Tibial artery (tissue), 4 donors: ENCODE measurements around the gene NAT9.

Experiments
- DNase-seq, 2 donors: peaks; one replicate each; pipeline ENCODE4 v3.0.0-alpha.2; 2019
- H3K27ac ChIP-seq, 2 donors: fragments of 200-600 bp; sonication (generic) in 1 of 2; 1 replicate in 1 of 2; 2 replicates in 1 of 2; pipeline ENCODE4 v1.5.1; 2018 to 2019; ENCODE audit warnings: mild to moderate bottlenecking in 1 of 2
- H3K27me3 ChIP-seq, 2 donors: fragments of 200-600 bp; sonication (generic) in 1 of 2; one replicate each; pipeline versions ENCODE4 v1.5.1 to v1.6.0; 2016 to 2019
- H3K36me3 ChIP-seq, 3 donors: fragments of 200-600 bp; sonication (generic) in 2 of 3; one replicate each; pipeline ENCODE4 v1.5.1; 2016 to 2019; ENCODE audit warnings: mild to moderate bottlenecking in 2 of 3
- H3K4me1 ChIP-seq, 4 donors: fragments of 200-600 bp; sonication (generic) in 2 of 4; 1 replicate in 3 of 4; 2 replicates in 1 of 4; pipeline ENCODE4 v1.5.1; 2016 to 2019
- H3K4me3 ChIP-seq, 2 donors: fragments of 200-600 bp; sonication (generic) in 1 of 2; 1 replicate in 1 of 2; 2 replicates in 1 of 2; pipeline ENCODE4 v1.5.1; 2018 to 2019; ENCODE audit warnings: mild to moderate bottlenecking in 2 of 2
- H3K9me3 ChIP-seq, 3 donors: fragments of 200-600 bp; sonication (generic) in 1 of 3; one replicate each; pipeline ENCODE4 v1.5.1; 2016 to 2019
- intact Hi-C: fragments of 100-400 bp; cut with DNase I; formaldehyde crosslinking; loops from one replicate; pipeline ENCODE4 v1.15.0; 2023; ENCODE audit warnings: low total_unique reads
- TF ChIP-seq, protein P1 (sequence below), 2 experiments: fragments of 200-600 bp in 1 of 2; fragments of 450-650 bp in 1 of 2; IDR thresholded peaks; one replicate each; pipeline ENCODE4 v1.5.1; 2017 to 2019; ENCODE audit warnings: antibody characterized with exemption in 2 of 2, mild to moderate bottlenecking in 1 of 2, moderate library complexity in 1 of 2

The NAT9 gene

DNA sequence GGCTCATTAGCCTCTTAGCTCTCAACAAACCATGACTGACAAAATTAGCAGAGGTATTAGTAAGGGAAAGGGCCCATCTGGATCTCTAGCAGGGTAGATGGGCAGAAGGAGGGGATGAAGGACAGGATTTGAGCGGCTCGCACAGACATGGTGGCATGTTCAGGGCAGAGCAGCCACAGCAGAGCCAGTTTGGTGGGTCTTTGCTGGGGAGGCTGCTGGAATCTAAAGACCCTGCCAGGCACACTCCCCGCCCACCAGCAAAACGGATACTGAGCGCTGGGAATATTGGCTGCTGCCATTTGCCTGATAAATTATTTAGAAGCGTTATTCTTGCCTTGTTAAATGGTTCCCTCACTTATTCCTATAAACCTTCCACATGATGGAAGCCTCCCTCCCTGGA lies 20.7 kb upstream of the NAT9 start:
- TF ChIP-seq, protein P1, sequence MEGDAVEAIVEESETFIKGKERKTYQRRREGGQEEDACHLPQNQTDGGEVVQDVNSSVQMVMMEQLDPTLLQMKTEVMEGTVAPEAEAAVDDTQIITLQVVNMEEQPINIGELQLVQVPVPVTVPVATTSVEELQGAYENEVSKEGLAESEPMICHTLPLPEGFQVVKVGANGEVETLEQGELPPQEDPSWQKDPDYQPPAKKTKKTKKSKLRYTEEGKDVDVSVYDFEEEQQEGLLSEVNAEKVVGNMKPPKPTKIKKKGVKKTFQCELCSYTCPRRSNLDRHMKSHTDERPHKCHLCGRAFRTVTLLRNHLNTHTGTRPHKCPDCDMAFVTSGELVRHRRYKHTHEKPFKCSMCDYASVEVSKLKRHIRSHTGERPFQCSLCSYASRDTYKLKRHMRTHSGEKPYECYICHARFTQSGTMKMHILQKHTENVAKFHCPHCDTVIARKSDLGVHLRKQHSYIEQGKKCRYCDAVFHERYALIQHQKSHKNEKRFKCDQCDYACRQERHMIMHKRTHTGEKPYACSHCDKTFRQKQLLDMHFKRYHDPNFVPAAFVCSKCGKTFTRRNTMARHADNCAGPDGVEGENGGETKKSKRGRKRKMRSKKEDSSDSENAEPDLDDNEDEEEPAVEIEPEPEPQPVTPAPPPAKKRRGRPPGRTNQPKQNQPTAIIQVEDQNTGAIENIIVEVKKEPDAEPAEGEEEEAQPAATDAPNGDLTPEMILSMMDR (IDR thresholded peaks at IDR 0.05) = no peak
- no peak for DNase-seq
- peaks cover 30 to 96% (median 86%) of the 10 kb centered on the region in 3 donors for H3K36me3 ChIP-seq
- intact Hi-C loops = no loop called here
- H3K27ac ChIP-seq = no peak overlapping the region
- no peaks in the 10 kb centered on the region for H3K9me3 ChIP-seq
- no peaks in the 10 kb centered on the region for H3K4me1 ChIP-seq
- no peaks in the 10 kb centered on the region for H3K27me3 ChIP-seq
- H3K4me3 ChIP-seq = no peak overlapping the region

DNA sequence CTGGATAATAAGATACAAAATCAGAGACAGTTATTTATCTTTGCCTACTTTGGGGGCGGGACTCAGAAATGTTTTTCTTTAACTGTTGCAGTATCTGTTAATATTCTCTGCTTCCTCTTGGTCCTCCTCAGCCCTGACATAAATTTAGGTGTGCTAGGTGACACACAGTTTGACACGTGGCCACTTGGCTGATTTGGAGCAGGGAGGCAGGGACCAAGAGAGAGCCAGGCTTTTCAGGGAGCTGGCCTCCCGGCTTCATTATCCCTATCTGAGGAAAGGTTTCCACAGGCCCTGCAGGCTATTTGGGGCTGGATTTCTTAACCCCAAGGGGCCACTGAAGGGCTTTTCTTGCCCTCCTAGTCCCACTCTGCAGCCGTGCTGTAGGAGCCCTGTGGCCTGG lies 20.1 kb upstream of the NAT9 start:
- peaks cover 25 to 95% (median 84%) of the 10 kb centered on the region in 3 donors for H3K36me3 ChIP-seq
- TF ChIP-seq, protein P1 (IDR thresholded peaks at IDR 0.05) = no peak
- H3K27me3 ChIP-seq = no peaks in the 10 kb centered on the region
- H3K4me3 ChIP-seq = no peak overlapping the region
- no peak for DNase-seq
- no peaks in the 10 kb centered on the region for H3K4me1 ChIP-seq
- H3K27ac ChIP-seq = no peak overlapping the region
- H3K9me3 ChIP-seq = no peaks in the 10 kb centered on the region
- intact Hi-C loops = no loop called here

DNA sequence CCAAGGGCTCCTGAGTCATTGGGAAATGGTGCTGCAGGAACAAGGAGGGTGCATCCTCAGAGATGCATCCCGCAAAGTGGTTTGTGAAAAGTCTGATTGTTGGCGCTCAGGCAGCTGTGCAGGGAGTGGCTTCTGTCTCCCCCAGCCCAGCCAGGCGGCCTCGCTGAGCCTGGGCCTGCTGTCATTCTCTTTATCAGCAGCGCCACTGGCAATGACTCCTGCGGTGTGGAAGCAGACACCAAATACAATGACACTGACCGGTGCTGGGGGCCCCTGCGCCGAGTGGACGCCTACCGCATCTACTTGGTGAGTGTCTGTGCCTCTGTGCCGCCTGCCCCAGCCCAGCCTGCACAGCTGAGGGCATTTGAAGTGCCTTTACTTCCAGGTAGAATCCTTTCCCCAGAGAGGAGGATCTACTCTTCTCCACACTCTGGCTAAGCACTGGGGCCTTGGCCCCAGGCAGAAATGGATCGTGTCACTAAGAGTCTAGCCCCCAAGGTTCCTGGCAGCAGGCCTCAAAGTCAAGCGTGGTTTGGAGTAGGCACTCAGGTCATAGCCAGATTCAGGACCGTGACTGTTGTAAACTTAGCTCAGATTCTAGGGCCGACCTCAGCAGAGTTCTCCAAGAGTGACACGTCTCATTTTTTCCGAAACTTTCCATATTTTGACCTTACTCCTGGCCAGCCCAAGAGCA lies 19.3 kb upstream of the NAT9 start:
- no peak overlapping the region for H3K4me3 ChIP-seq
- H3K27me3 ChIP-seq = no peaks in the 10 kb centered on the region
- no peaks in the 10 kb centered on the region for H3K4me1 ChIP-seq
- intact Hi-C loops = no loop called here
- DNase-seq = no peak
- peaks cover 25 to 95% (median 78%) of the 10 kb centered on the region in 3 donors for H3K36me3 ChIP-seq
- TF ChIP-seq, protein P1 (IDR thresholded peaks at IDR 0.05) = no peak
- no peaks in the 10 kb centered on the region for H3K9me3 ChIP-seq
- no peak overlapping the region for H3K27ac ChIP-seq

DNA sequence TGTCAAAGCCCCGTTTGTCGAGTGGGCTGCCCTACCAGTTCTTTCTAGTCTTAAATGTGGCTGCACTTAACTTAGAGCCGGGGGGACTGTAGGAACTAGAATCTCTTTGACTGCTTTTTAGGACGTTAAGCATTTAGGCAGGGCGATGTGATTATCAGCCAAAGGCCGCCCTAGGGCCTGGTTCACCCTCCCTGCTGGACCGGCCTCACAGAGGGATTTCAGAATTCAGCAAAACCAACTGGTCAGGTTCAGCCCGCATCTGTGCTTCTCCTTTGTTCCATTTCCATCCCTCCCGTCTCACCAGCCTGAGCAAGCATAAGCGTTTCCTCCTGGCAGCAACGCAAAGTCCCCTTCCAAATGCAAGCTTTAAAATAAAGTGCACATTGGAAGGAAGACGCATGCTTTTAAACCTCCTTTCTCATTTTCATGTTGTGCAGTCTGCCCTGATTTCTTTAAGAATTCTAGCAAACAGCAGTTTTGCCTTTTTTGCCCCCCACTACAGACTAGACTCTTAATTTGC lies 16.5 kb upstream of the NAT9 start:
- intact Hi-C loops = loop anchor here (5.0 kb wide), 1 partner anchor 70 kb away; no protein-coding TSS in a partner anchor
- H3K4me1 ChIP-seq = no peaks in the 10 kb centered on the region
- TF ChIP-seq, protein P1 (IDR thresholded peaks at IDR 0.05) = no peak
- no peak overlapping the region for H3K27ac ChIP-seq
- no peak for DNase-seq
- peaks cover 16 to 89% (median 63%) of the 10 kb centered on the region in 3 donors for H3K36me3 ChIP-seq
- no peaks in the 10 kb centered on the region for H3K9me3 ChIP-seq
- no peaks in the 10 kb centered on the region for H3K27me3 ChIP-seq
- H3K4me3 ChIP-seq = no peak overlapping the region

DNA sequence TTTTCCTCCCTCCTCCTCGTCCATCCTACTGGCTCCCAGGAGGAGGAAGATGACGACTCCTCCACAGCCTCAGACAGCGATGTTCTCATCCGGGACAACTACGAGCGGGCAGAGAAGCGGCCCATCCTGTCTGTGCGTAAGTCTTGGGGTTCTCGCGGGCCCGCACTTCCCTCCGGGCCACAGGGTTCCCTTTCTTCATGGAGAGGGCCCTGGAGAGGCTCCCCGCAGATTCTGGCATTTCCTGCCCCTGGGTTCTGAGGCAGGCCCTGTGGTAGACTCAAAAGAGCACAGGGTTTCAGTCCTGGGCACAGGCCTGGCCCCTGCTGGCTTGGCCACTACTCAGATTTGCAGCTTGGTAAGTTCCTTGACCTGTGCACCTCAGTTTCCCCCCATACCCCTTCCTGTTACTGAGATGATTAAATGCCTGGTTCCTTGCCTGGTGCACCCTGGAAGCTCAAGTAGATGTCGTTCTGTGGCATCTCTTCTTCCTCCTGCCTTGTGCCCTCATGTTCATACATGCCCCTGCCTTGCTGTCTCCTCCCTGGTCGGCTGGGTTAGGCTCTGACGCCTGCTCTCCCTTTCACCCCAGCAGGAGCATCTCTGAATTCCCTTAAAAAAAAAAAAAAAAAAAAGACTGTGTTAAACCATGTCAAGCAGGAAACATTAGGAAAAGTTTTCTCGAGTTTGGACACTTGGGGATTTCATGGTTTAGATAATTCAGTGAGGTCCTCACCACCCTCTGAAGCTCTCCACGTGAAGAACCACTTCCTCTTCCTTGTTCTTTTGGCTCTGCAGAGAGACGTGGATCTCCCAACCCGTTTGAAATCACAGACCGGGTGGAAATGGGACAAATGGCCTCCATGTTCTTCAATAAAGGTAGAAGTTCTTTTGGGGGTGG lies 14.3 kb upstream of the NAT9 start:
- Histone ChIP-seq H3K4me3 (no peak overlapping the region), H3K9me3 (no peaks in the 10 kb centered on the region), H3K27ac (no peak overlapping the region), H3K36me3 (peaks cover 11 to 79% (median 41%) of the 10 kb centered on the region in 3 donors), H3K27me3 (no peaks in the 10 kb centered on the region), H3K4me1 (no peaks in the 10 kb centered on the region)
- intact Hi-C loops = loop anchor here (5.0 kb wide), 1 partner anchor 72 kb away; no protein-coding TSS in a partner anchor
- DNase-seq = no peak
- TF ChIP-seq, protein P1 (IDR thresholded peaks at IDR 0.05) = no peak
